Measurements from ENCODE around the gene CTCFL.

Gene CTCFL

DNA sequence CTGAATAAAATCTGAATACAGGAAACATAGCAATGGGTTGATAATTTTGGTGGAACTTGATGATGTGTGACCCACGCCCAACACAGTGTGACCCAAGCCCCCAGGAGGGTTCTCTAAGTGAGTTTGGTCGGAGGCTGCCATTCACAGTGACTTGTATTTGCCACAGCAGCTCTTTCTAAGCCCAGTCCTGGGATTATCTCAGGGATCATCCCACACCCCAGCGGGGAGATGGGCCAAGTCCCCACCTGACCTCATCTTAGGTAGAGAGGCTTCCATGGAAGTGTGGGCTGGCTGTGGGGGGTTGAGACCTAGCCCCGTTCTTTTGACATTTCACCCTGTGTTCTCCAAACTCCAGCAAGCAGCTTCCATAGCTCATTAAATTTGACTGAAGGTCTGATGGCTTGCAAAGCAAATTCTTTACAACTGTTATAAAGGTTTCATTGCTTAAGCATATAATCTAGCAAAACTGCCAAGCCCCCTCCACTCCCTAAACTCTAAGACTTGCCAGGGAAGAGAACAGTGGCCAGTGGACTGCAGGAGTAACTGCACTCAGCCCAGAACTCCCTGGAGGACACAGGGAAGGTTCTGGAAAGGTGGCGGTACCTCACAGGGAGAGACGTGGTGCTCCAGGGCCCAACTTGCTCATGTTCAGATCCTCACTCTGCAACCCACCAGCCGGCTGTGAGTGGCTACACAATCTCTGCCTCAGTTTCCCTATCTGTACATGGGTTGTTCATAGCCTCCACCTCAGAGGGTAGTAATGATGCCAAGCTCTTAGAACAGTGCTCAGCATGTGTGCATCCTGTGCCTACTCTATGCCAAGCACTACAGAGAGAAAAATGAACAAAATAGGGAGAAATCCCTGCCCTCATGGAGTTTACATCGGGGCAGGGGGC is 35.0 kb upstream of the CTCFL start:
- no peak for DNase-seq

DNA sequence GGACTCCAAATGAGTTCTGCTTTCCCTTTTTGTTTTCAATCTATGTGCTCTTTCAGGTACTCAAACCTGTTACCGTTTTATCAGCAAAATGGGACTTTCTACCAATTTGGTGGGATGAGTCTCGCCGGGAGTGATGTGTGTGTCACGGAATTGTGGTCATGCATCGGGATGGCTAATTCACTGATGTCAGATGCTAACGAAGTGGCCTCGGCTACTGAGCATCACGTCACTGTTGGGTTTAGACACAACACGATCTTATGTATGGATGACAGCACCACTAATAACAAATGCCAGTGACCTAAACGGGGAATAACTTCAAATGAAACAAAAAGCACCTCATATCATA is 34.3 kb upstream of the CTCFL start:
- DNase-seq = no peak

DNA sequence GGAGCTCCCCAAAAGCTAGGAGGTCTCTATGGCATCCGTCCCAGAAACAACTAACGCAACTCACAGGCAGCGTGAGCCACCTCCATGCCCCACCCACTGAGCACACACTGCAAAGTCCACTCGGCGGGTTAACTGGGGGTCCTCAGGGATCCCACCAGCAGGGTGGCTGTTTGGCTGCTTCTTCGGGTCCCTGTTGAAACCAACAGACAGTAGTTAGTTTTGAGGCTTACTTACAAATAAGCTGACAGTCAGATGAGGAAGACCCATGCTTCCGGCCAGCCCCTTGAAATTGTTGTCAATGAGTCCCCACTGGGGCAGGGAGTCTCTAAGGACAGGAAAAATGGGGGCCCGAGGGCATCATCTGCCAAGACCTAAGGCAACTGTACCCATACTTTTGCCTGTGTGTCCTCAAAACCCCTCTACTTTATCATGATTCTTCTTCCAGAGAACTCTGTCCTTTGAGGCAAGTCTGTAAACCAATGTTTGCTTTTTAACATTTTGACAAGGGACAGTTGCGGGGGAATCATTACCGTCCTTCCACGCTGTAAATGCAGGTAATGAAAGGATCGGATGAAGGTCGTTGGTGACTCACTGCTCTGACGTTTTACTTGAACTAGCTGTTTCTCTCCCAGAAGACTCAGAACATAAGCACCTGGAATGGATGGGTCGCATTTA is 33.8 kb upstream of the CTCFL start:
- DNase-seq = no peak

DNA sequence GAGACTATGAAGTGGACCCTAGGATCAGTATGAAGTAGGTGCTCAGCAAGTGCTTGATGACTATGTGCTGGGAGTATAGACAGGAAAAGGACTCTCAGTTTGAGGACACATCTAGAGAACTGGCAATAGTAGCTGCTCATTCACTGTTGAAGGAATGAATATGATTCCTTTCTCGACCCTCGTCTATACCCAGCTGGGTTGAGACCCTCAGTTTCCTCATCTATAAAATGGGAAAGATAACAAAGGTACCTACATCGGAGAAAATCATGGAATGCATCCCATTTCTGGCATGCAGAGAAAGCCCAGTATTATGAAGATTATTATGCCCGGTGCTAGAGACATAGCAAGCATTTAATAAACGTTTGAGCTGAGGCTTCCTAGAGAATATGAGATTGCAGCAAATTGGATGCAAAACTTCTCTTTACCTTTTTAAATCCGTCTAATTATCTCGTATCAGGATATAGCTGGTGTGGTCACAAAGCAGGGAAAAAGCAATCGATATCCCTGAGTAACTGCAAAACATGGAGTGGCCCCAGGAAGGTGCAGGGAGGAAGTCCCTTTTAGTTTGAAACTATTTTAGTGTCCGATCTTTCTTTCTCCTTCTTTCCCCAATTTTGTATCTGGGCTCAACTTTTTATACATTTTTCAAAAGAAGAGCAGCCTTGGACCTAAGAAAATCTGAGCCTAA is 33.1 kb upstream of the CTCFL start:
- DNase-seq = no peak

DNA sequence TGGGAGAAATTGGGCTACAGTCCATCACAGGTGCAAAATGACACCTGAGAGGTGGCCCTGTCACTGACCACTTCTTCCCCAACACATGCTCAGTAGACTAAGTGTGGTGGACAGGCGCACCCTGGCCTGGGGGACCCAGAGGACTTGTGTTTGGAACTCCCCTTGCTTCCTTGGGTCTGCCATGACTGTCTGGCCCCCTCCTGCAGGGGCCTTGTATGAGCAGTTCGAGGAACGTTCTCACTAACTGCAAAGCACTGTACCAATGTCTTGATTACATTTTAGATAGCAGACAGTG is 32.0 kb upstream of the CTCFL start:
- no peak for DNase-seq

DNA sequence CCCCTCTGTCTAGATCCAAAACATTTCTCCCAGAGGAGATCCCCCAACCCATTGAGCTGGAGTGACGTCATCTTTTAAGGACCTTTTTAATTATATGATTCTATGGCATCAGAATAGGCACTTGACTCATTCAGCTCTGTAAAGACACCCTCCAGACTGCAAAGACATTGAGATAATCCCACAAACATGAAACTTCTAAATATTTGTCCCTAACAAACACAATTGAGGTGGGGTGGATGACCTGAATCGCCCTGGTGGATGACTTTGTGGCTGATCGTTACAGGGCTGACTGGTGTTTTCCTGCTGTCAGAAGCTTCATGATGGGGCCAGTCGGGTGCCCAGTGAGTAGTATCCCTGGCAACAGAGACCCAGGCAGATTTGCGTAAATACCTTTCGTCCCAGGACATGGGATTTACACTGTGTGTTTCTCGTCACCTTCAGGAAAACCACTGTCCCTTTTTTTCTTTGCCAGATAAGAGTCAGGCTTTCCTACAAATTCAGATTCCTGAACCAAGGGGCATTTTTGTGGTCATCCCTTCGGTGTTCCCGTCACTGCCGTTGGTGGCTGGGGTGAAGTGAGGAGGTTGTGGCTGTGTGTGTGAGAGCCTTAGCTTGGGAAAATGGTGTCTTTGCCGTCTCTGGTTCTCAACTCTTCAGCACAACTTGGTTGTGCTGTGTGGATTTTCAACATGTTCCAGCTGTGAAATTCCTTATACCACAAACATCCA is 30.7 kb upstream of the CTCFL start:
- DNase-seq = no peak

DNA sequence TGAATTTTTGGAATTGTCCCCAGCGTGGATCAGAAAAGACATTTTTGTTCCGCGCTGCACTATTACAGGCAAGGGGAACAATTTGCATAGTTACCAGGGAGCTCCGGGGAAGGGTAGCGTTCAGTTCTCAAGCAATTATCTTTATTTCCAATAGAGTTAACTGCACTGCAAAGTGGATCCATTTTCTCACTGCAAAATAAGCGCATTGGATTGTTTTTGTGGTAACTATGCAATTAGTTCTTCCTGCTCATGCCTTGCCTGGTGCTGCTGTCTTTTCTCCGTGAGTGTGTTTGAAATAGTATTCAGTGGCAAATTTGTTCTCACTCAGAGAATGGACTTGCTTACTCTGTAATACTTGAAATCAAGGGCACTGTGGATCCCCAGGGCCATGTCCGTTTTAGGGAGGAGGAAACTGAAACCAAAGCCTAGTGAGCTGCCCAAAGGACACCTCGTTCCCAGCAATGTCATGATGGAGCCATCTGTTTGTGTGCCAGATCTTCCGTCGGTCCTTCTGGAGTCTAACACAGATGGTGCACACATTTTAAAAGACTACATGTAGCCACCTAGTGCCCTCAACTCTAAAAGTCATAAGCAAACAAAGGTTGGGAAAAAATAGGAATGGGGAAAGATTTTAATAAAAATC is 28.6 kb upstream of the CTCFL start:
- DNase-seq = peak; percentile 8

DNA sequence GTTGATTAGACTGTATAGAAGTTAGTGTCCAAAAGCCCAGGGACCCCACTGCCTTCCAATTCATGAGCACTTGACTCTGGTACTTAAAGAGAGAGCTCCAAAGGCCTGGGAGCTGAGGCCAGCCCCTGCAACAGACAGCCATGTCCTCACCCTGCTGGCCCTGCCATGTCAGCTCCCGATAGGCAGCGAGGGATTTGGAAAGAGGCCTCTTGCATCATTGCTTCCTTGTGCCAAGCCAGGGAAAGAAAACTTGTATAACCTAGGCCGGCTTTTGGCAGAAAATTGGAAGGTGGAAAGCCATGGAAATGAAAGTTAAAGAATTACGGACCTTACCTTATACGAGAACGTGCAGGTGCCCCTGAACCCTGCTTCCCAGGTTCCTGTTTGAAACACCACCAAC is 27.5 kb upstream of the CTCFL start:
- DNase-seq = no peak

DNA sequence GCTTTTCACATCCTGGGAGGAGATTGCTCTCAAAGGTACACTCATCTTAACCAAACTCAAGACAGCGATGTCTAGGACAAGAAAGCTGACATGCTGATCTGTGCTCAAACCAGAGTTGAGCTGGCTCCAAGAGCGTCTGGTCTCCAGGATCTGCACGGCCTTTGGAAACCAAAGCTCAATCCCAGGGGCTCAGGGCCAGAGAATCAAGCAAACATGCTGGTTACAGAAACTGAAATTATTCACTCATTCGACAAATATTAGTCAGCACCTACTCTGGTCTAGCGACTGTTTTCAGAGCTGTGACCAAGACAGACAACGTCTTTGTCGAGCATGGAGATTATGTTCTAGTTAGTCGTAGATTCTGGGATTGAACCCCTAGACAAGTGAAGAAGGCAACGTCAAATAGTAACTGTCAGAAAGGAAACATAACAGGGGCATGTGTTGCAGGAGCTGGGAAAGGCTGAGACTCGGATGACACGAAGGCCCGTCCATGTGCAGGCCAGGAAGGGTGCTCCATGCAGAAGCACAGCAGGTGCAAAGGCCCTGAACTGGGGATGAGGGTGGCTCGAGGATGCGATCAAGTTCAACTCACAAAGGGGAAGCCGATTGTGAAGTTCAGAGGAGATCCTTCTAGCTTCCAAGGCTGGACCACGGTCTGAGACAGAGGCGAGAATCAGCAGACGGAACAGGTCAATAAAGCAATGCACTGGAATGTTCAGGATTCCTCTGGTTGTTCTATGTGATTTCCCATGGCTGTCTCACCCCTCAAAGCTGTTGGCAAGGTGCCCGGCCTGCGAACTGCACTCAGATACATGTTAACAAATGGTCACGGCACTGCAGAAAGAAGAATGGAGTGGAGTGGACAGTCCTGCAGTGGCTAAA is 23.5 kb upstream of the CTCFL start:
- DNase-seq = no peak

DNA sequence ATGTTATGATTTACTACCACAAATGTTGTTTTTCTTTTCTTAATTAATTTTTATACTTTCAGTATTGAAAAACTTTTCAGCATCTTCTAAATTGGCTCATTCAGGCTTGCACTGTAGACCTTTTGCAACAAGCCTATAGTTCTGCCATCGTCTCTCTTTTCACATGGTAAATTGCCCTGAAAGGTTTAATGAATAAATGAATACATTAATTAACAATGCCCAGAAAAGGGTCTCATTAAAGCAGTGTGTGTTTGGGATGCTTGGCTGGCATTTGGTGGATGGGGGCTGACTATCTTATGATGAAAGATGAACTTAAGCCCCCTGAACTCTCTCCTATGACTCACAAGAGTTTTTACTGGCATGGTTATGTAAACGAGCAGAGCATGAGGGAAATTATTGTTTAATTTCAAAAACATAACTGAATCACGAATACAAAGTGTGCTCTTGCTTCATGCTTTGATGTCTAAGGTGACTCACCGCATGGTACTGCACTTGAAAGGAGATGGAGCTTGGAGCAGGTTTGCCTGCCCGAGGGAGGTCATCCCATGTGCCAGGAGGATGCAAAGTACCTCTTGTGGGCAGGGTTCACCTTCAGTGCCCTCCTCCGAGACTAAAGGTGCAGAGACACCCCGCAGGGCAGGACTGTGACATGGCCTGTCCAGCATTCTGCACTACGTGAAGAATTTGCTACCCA is 22.2 kb upstream of the CTCFL start:
- no peak for DNase-seq

DNA sequence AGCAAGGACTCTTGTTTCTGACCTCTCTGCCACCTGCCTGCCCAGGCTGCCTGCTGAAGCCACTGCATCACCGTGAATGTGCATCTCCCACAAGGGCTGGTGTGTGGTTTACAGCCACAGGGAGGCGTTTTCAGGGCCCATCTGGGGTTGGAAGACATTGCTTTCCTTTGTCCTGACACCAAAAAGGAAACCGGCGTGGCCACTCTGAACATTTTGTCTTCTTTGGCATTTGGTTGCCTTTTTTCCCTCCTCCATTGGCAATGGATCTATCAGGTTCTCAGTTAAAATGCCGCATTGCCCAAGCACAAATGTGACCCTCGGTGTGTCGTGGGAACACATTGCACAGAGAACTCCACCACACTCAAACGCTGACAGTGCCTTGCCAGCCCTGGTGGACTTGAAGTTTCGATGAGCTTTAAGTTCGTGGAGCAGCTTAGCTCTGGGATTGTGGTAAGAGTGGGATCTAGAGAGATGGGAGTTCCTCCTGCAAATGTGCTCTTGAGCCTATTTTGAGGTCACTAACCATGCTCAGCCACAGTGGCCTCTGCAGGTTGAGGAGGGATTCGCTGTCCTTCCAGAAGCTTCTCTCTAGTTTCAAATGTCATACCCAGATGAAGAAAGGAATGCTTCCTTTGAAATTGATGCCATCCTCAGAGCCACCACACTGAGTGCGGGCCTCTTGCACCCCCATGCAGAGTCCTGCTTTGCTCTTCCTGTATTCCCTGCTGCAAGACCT is 21.2 kb upstream of the CTCFL start:
- no peak for DNase-seq

DNA sequence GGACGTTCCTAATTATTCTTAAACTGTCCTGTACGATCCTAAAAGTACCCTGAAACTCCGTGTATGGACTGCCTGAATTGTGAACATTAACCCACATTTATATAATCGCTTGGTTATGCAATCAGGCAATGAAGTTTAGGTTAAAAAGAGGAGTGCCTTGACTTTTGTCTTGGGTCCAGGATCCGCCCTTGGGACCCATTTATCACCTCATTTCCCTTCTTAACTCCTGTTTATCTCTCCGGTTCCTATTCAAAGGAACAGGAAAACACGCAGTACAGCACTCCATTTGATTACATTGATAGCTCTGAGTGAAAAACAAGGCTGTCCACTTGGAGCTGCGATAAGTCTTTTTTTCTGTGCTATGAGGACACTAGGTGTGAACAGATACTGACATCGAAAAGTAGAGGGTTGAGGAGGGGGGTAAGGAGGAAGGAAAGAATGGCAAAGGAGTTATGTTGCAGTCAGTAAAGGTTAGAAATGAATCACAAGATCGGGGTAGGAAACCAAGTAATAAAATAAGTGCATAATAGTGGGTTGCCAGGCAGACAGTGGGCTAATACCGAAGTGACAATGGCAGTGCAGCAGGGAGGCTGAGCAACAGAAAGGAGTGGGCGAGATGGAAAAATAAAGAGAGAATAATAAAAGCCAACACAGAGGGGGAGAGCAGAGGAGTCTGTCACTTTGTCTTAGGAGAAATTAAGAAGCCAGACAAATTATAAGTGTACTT is 20.1 kb upstream of the CTCFL start:
- peak; percentile 9 for DNase-seq

DNA sequence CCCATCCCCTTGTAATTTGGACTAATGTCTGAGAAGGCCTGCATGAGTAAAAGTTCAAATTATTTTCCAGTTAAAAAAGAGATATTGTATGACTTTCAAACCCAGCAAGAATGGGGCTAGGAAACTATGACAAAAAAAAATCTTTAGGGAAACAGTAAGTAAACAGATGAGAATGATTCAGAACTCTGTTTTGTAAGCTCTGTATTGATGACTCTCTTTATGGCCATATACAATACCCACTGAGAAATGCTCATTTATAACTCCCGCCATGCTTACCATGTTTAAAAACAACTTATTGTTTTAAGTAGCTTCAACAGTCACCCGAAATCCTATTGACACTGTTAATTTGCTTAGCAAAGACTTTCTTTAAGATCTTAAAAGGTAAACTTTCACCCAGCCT is 18.8 kb upstream of the CTCFL start:
- DNase-seq = no peak

DNA sequence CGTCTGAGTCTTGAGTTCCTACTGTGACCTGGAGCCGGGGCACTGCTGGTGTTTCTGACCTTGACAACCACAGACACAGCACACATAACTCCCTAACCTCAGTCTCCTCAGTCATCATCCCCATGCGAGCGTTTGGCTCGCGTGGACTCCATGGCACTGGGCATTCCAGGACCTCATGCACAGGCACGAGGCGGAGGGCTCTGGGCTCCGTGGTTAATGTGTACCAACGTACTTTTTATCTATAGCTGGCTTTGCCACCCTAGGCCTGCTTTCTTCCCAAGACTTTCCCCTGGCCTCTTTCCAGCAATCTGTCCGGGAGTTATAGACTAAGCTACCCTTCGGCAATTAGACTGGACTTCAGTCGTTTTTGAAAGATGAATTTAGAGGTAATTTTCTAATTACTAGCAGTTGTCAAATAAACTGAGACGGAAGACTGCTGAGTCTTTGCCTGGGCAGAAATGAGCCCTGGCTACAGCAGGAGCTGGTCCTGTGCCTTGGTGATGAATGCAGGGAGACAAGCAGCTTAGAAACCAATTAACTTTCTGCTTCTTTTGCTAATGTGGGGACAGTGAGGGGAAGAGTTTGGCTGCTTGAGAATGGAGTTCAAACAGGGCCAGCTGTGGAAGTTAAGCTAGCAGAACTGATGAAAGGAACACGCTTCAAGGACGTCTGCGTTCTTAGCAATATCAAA is 16.1 kb upstream of the CTCFL start:
- DNase-seq = no peak

DNA sequence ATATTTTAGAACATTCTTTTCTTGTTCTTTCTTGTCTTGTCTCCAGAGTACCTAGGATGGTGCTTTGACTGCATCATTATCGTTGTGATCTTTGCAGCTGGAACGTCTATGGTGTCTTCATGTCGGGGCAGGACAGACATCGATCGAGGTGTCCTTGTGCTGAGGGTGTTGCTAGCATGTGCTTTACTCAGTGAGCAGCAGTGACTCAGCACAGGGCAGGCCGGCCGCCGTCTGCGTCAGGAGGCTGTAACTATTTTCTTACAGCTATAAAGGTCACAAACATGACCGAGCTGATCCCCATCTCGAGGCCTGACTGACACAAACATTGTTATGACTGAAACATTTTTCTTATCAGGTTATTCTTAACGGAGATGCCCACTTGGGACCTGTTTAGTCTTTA is 14.9 kb upstream of the CTCFL start:
- DNase-seq = no peak

DNA sequence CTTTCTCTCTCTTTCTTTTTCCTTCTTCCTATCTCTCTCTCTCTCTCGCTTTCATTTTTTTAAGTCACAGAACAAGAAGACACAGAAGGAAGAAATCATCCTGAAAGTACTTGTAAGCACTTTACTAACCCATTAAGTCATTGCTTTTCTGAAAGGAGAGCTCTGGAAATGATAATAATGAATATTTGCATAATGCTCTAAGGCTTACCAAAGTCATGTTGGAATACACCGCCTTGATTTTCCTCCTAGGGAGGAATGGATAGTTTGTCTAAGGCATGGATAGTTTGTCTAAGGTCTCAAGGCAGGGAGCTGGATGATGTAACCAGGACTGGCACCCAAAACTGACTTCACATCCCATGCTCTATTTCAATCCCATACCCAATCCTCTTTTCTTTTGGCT is 12.9 kb upstream of the CTCFL start:
- DNase-seq = no peak

DNA sequence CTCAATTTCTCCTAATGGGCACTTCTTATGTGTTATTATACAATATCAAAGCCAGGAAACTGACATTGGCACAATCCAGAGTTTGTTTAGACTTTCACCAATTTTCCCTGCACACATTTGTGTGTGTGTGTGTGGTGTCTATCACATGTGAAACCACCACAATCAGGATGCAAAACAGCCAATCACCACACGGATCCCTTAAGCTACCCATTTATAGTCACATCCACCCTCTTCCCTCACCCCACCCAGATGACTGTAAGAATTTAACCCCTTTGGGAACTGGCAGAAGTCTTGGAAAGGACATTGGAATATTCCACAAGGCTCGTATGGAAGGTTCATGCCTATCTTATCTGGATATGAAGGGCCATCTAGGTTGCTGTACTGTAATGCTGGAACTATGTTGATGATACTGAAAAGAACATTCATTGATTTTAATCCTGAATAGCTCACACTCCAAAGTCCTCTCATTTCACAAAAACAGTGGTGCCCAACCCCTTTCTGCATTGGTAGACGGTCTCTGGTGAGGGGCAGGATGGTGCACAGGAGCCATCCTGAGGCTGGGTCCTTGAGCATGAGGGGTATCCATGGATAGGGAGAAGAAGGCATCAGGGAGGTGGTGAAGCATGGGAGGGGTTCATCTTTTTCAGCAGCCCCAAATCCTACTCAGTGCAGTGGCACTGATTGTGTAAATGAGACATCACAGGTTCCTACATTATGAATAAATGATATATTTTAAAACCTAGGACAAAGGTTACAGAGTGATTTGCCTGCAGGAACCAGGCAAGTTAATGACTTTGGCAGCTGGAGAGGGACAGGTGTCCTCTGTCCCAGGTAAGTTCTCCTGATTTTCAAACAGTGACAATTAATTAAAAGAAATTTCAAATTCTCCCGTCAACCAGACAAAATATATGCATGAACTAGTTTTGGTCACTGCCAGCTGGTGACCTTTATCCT is 12.1 kb upstream of the CTCFL start:
- DNase-seq = no peak

DNA sequence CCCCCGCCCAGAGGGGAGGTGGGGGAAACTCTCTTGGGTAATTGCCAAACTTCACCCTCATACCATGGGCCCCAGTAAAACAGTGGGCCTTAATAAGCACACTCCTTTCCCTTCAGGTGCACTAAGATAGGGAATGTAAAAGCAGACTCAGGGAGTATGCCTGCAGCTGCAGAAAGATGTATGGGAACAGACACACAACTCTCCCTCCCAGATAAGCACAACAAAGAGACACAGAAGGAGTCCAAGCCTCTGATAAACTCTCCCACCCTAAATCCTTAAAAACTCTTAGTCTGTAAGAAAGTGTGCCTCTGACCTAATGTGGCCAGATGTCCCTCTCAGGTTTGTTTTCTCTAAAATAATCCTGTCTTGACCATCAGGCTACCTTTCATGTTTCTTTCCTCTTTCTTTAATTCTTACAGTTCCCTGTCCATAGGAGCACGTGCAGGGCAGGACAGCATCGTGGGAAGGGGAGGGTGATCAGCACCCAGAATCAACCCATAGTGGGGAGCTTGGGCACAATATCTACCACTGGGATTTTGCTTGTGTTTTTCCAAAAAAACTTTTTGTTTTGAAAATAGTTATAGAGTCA is 11.3 kb upstream of the CTCFL start:
- no peak for DNase-seq
